Breast epithelium (tissue), 4 donors: Measurements from ENCODE around the gene CGRRF1. TPM values are rescaled to one million over a fixed set of nuclear protein-coding genes. Genes with fewer than 3 reads are reported as not detected.

Source experiments
- DNase-seq, 2 donors: peaks; one replicate each; pipeline ENCODE4 v3.0.0-alpha.2; 2019; ENCODE audit warnings: low spot score in 2 of 2
- H3K27ac ChIP-seq, 2 donors: fragments of 200-600 bp; sonication (generic) in 1 of 2; one replicate each; pipeline ENCODE4 v1.5.1; 2016 to 2019; ENCODE audit warnings: mild to moderate bottlenecking in 1 of 2
- H3K27me3 ChIP-seq, 2 donors: fragments of 200-600 bp; sonication (generic) in 1 of 2; one replicate each; pipeline versions ENCODE4 v1.5.1 to v1.6.0; 2017 to 2019; ENCODE audit warnings: control low read depth in 1 of 2, mild to moderate bottlenecking in 1 of 2
- H3K36me3 ChIP-seq: fragments of 200-600 bp; one replicate; pipeline ENCODE4 v1.5.1; 2019
- H3K4me1 ChIP-seq, 2 donors: fragments of 200-600 bp; sonication (generic); one replicate each; pipeline ENCODE4 v1.5.1; 2016 to 2019; ENCODE audit warnings: control low read depth in 1 of 2
- H3K4me3 ChIP-seq, 3 donors: fragments of 200-600 bp; sonication (generic); 1 replicate in 2 of 3; 2 replicates in 1 of 3; pipeline ENCODE4 v1.5.1; 2016 to 2019; ENCODE audit warnings: mild to moderate bottlenecking in 3 of 3, moderate library complexity in 2 of 3
- H3K9me3 ChIP-seq, 2 donors: fragments of 200-600 bp; sonication (generic) in 1 of 2; one replicate each; pipeline ENCODE4 v1.5.1; 2016 to 2019; ENCODE audit warnings: control low read depth in 1 of 2
- CTCF ChIP-seq, 3 donors: fragments of 450-650 bp; IDR thresholded peaks; one replicate each; pipeline ENCODE4 v1.5.1; 2016 to 2017; ENCODE audit warnings: antibody characterized with exemption in 3 of 3, mild to moderate bottlenecking in 3 of 3, moderate library complexity in 3 of 3
- POLR2A ChIP-seq: fragments of 450-650 bp; IDR thresholded peaks from one replicate; pipeline ENCODE4 v1.6.1; 2016; ENCODE audit warnings: antibody characterized with exemption, mild to moderate bottlenecking, moderate library complexity
- POLR2AphosphoS5 ChIP-seq, 3 donors: sonication (generic); formaldehyde crosslinking; IDR thresholded peaks; one replicate each; pipeline ENCODE4 v1.6.1; 2017; ENCODE audit warnings: antibody characterized with exemption in 3 of 3
- intact Hi-C: fragments of 100-400 bp; cut with DNase I; formaldehyde crosslinking; loops from one replicate; pipeline ENCODE4 v1.15.1; 2023; ENCODE audit warnings: low total_unique reads
- total RNA-seq, 3 donors: library from RNA; depleted of rRNA; stranded (reverse); fragments of >200 nt; gene quantifications; one replicate each; pipeline ENCODE4 v1.1.0, GENCODE V29; 2016

The CGRRF1 gene, protein sequence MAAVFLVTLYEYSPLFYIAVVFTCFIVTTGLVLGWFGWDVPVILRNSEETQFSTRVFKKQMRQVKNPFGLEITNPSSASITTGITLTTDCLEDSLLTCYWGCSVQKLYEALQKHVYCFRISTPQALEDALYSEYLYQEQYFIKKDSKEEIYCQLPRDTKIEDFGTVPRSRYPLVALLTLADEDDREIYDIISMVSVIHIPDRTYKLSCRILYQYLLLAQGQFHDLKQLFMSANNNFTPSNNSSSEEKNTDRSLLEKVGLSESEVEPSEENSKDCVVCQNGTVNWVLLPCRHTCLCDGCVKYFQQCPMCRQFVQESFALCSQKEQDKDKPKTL
- total RNA-seq: 10 to 100 TPM; 21.0 to 25.5 (median 23.6) TPM

DNA sequence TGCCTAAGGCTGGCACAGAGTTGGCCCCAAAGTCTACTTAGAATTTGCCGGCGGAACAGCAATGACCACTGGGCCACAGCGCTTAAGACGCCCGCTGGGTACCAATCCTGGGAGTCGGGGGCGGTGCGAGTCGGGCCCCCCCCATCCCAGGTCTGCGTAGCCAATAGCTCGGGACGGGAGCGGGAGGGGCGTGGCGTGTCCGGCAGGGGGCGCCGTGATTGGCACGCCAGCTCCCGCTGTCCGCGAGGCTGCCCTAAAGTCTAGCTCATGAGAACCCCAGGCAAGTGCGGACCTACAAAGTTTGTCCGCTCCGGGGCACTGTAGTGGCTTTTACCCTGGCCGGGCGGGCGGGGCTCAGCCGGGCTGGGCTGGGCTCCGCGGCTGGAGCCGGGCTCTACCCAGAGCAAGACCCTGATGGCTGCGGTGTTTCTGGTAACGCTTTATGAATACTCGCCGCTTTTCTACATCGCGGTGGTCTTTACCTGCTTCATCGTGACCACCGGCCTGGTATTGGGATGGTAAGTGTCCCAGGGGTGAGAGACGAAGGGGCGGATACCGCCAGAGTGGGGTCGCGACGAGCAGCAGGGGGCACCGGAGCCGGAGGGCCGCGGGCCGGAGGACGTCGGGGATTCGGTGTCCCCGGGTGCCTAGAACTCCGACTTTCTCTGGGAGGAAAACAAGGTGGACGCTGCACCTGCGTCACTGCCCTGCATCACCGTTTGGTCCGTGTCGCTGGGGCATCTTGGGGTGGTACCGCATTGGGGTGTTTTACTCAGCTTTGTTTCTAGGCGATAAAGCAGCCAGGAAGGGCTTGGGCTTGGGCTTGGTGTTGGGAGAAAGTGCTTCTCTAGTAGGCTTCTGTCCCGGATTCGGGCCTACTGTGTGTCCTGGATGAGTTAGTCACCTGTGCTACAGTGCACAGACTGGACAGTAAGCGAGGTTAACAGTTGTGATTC is at the start of gene CGRRF1:
CGRRF1 (plus strand) TSS at position 361 of the 956 bp plus-strand sequence; CDS start at position 415, 54 bp downstream.
- H3K36me3 ChIP-seq: no peaks in the 10 kb centered on the region
- H3K27me3 ChIP-seq: no peaks in the 10 kb centered on the region
- H3K9me3 ChIP-seq: no peaks in the 10 kb centered on the region
- H3K4me3 ChIP-seq: peak within 1 kb of the TSS; percentile 94 to 96 (median 96)
- H3K4me1 ChIP-seq: no peaks in the 10 kb centered on the region
- TF ChIP-seq POLR2AphosphoS5 (IDR thresholded peaks at IDR 0.05): peak; percentile 75 to 86 (median 76)
- TF ChIP-seq CTCF (IDR thresholded peaks at IDR 0.05): peak; percentile 54 to 65 (median 59)
- TF ChIP-seq POLR2A: peak; percentile 68
- H3K27ac ChIP-seq: peak within 1 kb of the TSS; percentile 85 to 90
- peak; percentile 95 for DNase-seq
- intact Hi-C loops: no loop called here

- H3K4me1 ChIP-seq: no peaks in the 10 kb centered on the region
- no peak overlapping the region for H3K27ac ChIP-seq
- intact Hi-C loops: no loop called here
These were observed 47.7 kb upstream of the CGRRF1 start for GRCh38 chr14:54462048-54462447.

GRCh38 chr14:54465654-54466053 is 44.1 kb upstream of the CGRRF1 start:
- intact Hi-C loops: no loop called here
- no peaks in the 10 kb centered on the region for H3K4me1 ChIP-seq
- TF ChIP-seq CTCF (IDR thresholded peaks at IDR 0.05): no peak
- H3K27me3 ChIP-seq: no peaks in the 10 kb centered on the region
- H3K4me3 ChIP-seq: no peak overlapping the region
- H3K9me3 ChIP-seq: peaks cover 0 to 11% of the 10 kb centered on the region in 2 donors
- H3K36me3 ChIP-seq: no peaks in the 10 kb centered on the region
- DNase-seq: no peak
- H3K27ac ChIP-seq: no peak overlapping the region

More at GRCh38 chr14:54462048-54462447, 47.7 kb upstream of the CGRRF1 start:
- no peak for DNase-seq
- Histone ChIP-seq H3K36me3 (no peaks in the 10 kb centered on the region), H3K4me3 (no peak overlapping the region), H3K9me3 (peaks cover 0 to 3% of the 10 kb centered on the region in 2 donors), H3K27me3 (no peaks in the 10 kb centered on the region)
- TF ChIP-seq POLR2A: no peak
- TF ChIP-seq POLR2AphosphoS5 (IDR thresholded peaks at IDR 0.05): no peak
- no peak for TF ChIP-seq CTCF (IDR thresholded peaks at IDR 0.05)

DNA sequence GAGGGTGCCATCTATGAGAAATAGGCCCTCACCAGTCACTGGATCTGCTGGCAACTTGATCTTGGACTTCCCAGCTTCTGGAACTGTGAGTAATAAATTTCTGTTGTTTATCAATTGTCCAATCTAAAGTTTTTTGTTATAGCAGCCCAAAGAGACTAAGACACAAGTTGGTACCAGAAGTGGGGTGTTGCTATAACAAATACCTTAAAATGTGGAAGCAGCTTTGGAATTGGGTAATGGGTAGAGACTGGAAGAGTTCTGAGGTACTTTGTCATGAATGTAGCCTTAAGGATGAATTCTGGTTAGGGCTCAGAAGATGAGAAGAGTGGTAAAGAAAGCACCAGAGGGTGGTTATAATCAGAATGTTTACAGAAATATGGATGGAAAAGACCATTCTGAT is 42.4 kb upstream of the CGRRF1 start:
- Histone ChIP-seq H3K9me3 (peaks cover 0 to 11% of the 10 kb centered on the region in 2 donors), H3K36me3 (no peaks in the 10 kb centered on the region), H3K27me3 (no peaks in the 10 kb centered on the region), H3K4me3 (no peak overlapping the region), H3K4me1 (no peaks in the 10 kb centered on the region), H3K27ac (no peak overlapping the region)
- no peak for TF ChIP-seq POLR2A
- no peak for TF ChIP-seq POLR2AphosphoS5 (IDR thresholded peaks at IDR 0.05)
- TF ChIP-seq CTCF (IDR thresholded peaks at IDR 0.05): no peak
- no peak for DNase-seq
- intact Hi-C loops: no loop called here
